Hepatocyte (in vitro differentiated cells): ENCODE measurements around the gene NR2F1-AS1.
"Not testable (repeated sequence)": the region's sequence is repeated elsewhere in the genome, so short reads cannot be mapped to it uniquely, and the experiment has no call there.

Source experiments
- EZH2 ChIP-seq: fragments of 200-600 bp; sonication (generic); IDR thresholded peaks from 2 replicates; pipeline ENCODE4 v1.6.1; 2016; ENCODE audit warnings: antibody characterized with exemption, mild to moderate bottlenecking, borderline replicate concordance
- EZH2phosphoT487 ChIP-seq: fragments of 200-600 bp; sonication (generic); IDR thresholded peaks from one replicate; pipeline ENCODE4 v1.6.1; 2018; ENCODE audit warnings: antibody characterized with exemption, mild to moderate bottlenecking, low read depth, moderate library complexity; ENCODE audit not compliant: unreplicated experiment, severe bottlenecking
- TF ChIP-seq, protein P1 (sequence below): fragments of 200-600 bp; sonication (generic); IDR thresholded peaks from 2 replicates; pipeline ENCODE4 v1.5.1; 2016; ENCODE audit warnings: antibody characterized with exemption, mild to moderate bottlenecking; ENCODE audit not compliant: poor library complexity

DNA sequence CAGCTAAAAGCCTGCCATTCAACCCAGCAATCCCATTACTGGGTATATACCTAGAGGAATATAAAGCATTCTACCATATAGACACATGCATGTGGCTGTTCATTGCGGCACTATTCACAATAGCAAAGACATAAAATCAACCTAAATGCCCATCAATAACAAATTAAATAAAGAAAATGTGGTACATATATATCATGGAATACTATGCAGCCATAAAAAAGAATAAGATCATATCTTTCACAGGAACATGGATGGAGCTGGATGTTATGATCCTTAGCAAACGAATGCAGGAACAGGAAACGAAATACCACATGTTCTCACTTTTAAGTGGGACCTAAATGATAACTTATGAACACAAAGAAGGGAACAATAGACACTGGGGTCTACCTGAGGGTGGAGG is 59.2 kb downstream of the NR2F1-AS1 start:
- not testable (repeated sequence) for TF ChIP-seq EZH2, EZH2phosphoT487
- TF ChIP-seq, protein P1, sequence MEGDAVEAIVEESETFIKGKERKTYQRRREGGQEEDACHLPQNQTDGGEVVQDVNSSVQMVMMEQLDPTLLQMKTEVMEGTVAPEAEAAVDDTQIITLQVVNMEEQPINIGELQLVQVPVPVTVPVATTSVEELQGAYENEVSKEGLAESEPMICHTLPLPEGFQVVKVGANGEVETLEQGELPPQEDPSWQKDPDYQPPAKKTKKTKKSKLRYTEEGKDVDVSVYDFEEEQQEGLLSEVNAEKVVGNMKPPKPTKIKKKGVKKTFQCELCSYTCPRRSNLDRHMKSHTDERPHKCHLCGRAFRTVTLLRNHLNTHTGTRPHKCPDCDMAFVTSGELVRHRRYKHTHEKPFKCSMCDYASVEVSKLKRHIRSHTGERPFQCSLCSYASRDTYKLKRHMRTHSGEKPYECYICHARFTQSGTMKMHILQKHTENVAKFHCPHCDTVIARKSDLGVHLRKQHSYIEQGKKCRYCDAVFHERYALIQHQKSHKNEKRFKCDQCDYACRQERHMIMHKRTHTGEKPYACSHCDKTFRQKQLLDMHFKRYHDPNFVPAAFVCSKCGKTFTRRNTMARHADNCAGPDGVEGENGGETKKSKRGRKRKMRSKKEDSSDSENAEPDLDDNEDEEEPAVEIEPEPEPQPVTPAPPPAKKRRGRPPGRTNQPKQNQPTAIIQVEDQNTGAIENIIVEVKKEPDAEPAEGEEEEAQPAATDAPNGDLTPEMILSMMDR, result not testable (repeated sequence)
